Pancreas (tissue), 10 donors: ENCODE results near the gene SERPINE3. TPM values are rescaled to one million over a fixed set of nuclear protein-coding genes. Genes with fewer than 3 reads are reported as not detected.

Source experiments
- ATAC-seq, 4 donors: fragments of 200-7000 bp; cut with Tn5 transposase; one replicate each; pipeline versions ENCODE4 v1.8.0 to v1.9.1; 2020; ENCODE audit warnings: mild to moderate bottlenecking in 4 of 4, moderate library complexity in 4 of 4
- DNase-seq, 6 donors: peaks; one replicate each; pipeline ENCODE4 v3.0.0-alpha.2; 2020
- FAIRE-seq: peaks from 2 replicates; lab custom pipeline; 2012; peaks lifted over from hg19 to GRCh38; lab: Jason Lieb, UNC
- H3K27ac ChIP-seq, 4 donors: fragments of 200-600 bp; sonication (generic); 1 replicate in 3 of 4; 2 replicates in 1 of 4; pipeline versions ENCODE4 v1.5.0 to v1.8.0; 2020
- H3K27me3 ChIP-seq, 4 donors: fragments of 200-600 bp; one replicate each; pipeline ENCODE4 v1.8.0; 2021
- H3K36me3 ChIP-seq, 3 donors: fragments of 200-600 bp; sonication (generic) in 1 of 3; one replicate each; pipeline versions ENCODE4 v1.5.0 to v1.8.0; 2020 to 2021
- H3K4me1 ChIP-seq, 3 donors: fragments of 200-600 bp; one replicate each; pipeline ENCODE4 v1.8.0; 2021
- H3K4me3 ChIP-seq, 4 donors: fragments of 200-600 bp; sonication (generic) in 2 of 4; one replicate each; pipeline versions ENCODE4 v1.5.0 to v1.8.0; 2020 to 2021
- H3K9me3 ChIP-seq, 4 donors: fragments of 200-600 bp; one replicate each; pipeline ENCODE4 v1.8.0; 2021
- CTCF ChIP-seq, 4 donors: fragments of 200-600 bp; sonication (generic) in 3 of 4; IDR thresholded peaks; one replicate each; pipeline versions ENCODE4 v1.5.0 to v1.8.0; 2021; ENCODE audit warnings: antibody characterized with exemption in 4 of 4
- WGBS, 2 donors: extraction: QIAGEN DNeasy Blood & Tissue Kit; methylation state at CpG; one replicate each; pipeline ENCODE4 v1.1.7; 2013; 5-methylcytosine and 5-hydroxymethylcytosine counted together
- intact Hi-C, 3 donors: fragments of 100-400 bp; cut with DNase I; formaldehyde crosslinking; loops; one replicate each; pipeline versions ENCODE4 v1.11.1 to v1.14.2; 2022
- polyA plus RNA-seq, 2 donors: library from polyadenylated mRNA; stranded (reverse); fragments of 200-250 nt; gene quantifications; one replicate each; pipeline ENCODE4 v1.2.3, GENCODE V29; 2013
- total RNA-seq, 6 donors: library from RNA; stranded (reverse); fragmentation: NEBNext Ultra II Directional in 4 of 6; extraction: Animal tissue kit (Norgen Biotek cat#: 25700) in 4 of 6; gene quantifications; one replicate each; pipeline versions ENCODE4 v1.2.1 to v1.2.4, GENCODE V29; 2021 to 2023
- donor health status: healthy with polysubstance abuse.
- donor health status: DM: no; HTN: no; CAD: no; lungs with moderate emphysema.
- donor health status: DM: no; HTN: no; CAD: no.
- donor health status: control.
- donor health status: control.
- donor health status: Bipolar disorder and iron deficiency.
- donor health status: DM: yes; HTN: yes; CAD: no.
- donor health status: DM: no; HTN: no; CAD: no.
- donor health status: DM: no; HTN: no; CAD: no.
- donor health status: DM: yes; HTN: yes; CAD: no.

Gene SERPINE3
- total and polyA plus RNA-seq, 8 donors, result not detected

- ATAC-seq, result no peak
These were observed 8.7 kb upstream of the SERPINE3 start for GRCh38 chr13:51330791-51331190.

GRCh38 chr13:51331354-51331861, 8.1 kb upstream of the SERPINE3 start:
- FAIRE-seq (no peak), ATAC-seq (no peak), DNase-seq (no peak)
- Histone ChIP-seq H3K4me1 (no peaks in the 10 kb centered on the region), H3K27ac (no peak overlapping the region), H3K27me3 (no peaks in the 10 kb centered on the region), H3K36me3 (no peaks in the 10 kb centered on the region), H3K9me3 (no peaks in the 10 kb centered on the region), H3K4me3 (no peak overlapping the region)
- WGBS, 2 donors, result 83 to 88% methylated on average over 6 of the region's 6 CpGs
- TF ChIP-seq CTCF (IDR thresholded peaks at IDR 0.05), result no peak
- intact Hi-C loops, result no loop called here

More at GRCh38 chr13:51330791-51331190, 8.7 kb upstream of the SERPINE3 start:
- intact Hi-C loops, result no loop called here
- FAIRE-seq, result no peak
- DNase-seq, result no peak
- H3K36me3 ChIP-seq, result no peaks in the 10 kb centered on the region
- TF ChIP-seq CTCF (IDR thresholded peaks at IDR 0.05), result no peak
- H3K4me3 ChIP-seq, result no peak overlapping the region
- no peaks in the 10 kb centered on the region for H3K27me3 ChIP-seq
- no peak overlapping the region for H3K27ac ChIP-seq
- WGBS, 2 donors, result 89 to 96% methylated on average over 3 of the region's 3 CpGs
- no peaks in the 10 kb centered on the region for H3K4me1 ChIP-seq
- H3K9me3 ChIP-seq, result no peaks in the 10 kb centered on the region

- FAIRE-seq (no peak), ATAC-seq (no peak), DNase-seq (no peak)
- TF ChIP-seq CTCF (IDR thresholded peaks at IDR 0.05), result no peak
- intact Hi-C loops, result no loop called here
- Histone ChIP-seq H3K9me3 (no peaks in the 10 kb centered on the region), H3K4me1 (no peaks in the 10 kb centered on the region), H3K27ac (no peak overlapping the region), H3K36me3 (no peaks in the 10 kb centered on the region), H3K27me3 (no peaks in the 10 kb centered on the region), H3K4me3 (no peak overlapping the region)
- 90% methylated on average over 2 of the region's 2 CpGs for WGBS, 2 donors
These were observed 6.7 kb upstream of the SERPINE3 start for GRCh38 chr13:51332566-51333361.

GRCh38 chr13:51333421-51333820, 6.1 kb upstream of the SERPINE3 start:
- Histone ChIP-seq H3K4me1 (no peaks in the 10 kb centered on the region), H3K36me3 (no peaks in the 10 kb centered on the region), H3K27me3 (no peaks in the 10 kb centered on the region), H3K4me3 (no peak overlapping the region), H3K27ac (no peak overlapping the region), H3K9me3 (no peaks in the 10 kb centered on the region)
- no peak for TF ChIP-seq CTCF (IDR thresholded peaks at IDR 0.05)
- DNase-seq (no peak), FAIRE-seq (no peak), ATAC-seq (no peak)
- intact Hi-C loops, result no loop called here

GRCh38 chr13:51333826-51334225, 5.7 kb upstream of the SERPINE3 start:
- no peak for TF ChIP-seq CTCF (IDR thresholded peaks at IDR 0.05)
- ATAC-seq (no peak), FAIRE-seq (no peak), DNase-seq (no peak)
- Histone ChIP-seq H3K36me3 (no peaks in the 10 kb centered on the region), H3K4me3 (no peak overlapping the region), H3K9me3 (no peaks in the 10 kb centered on the region), H3K4me1 (no peaks in the 10 kb centered on the region), H3K27ac (no peak overlapping the region), H3K27me3 (no peaks in the 10 kb centered on the region)
- intact Hi-C loops, result no loop called here
